OCI-LY3 (cell line): ENCODE data around the gene HSPA13.

Experiments
- CTCF ChIP-seq: fragments of 200-600, 300-600 bp; sonication (generic); IDR thresholded peaks from 2 replicates; pipeline ENCODE4 v1.5.1; 2014; ENCODE audit warnings: antibody characterized with exemption, low read length, low read depth
- EZH2phosphoT487 ChIP-seq: fragments of 200-600 bp; shearing (Covaris generic); IDR thresholded peaks from 2 replicates; pipeline ENCODE4 v1.6.1; 2018; ENCODE audit warnings: antibody characterized with exemption, mixed run types, low read depth

DNA sequence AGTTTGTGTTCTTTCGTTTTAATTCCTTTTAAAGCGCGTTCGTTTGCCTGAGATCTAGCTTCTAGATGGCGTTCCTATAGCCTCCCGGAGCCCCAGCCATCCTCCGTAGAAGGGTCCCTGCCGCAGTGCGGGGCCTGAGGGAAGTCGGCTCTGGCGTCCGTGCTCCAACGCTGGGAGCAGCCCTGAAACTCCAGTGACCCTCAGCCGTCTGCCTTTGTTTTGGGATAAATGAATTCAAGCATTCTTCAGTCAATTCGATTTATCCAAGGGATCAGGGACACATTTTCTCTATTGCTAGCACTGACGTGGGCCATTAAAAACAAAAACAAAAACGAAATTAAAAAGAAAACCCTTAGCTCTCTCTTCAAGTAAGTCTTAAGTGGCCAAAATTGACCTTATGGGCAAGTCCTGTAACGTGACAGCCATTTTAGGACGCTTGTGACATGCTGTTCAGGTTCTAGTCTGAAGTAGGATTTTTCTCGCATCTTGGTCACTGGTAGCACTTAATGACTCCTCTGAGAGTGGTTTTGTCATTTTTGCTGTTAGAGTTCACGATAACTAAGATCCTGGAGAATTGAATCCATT is 742 bp upstream of the HSPA13 start:
- TF ChIP-seq CTCF (0 out of 2 replicates have a peak, but pooled peaks have one; percentile 15), EZH2phosphoT487 (no peak)
